HCT116 (cell line): Measurements from ENCODE around the gene COMMD9. TPM values are rescaled to one million over a fixed set of nuclear protein-coding genes. Genes with fewer than 3 reads are reported as not detected.

Experiments
- ATAC-seq: fragments of 200-7000 bp; cut with Tn5 transposase; 2 replicates; pipeline ENCODE4 v1.9.1; 2020; ENCODE audit warnings: mild to moderate bottlenecking, moderate library complexity
- BruUV-seq: library from RNA; stranded (reverse); fragments of 400-500 nt; replicated peaks from 2 replicates; lab custom pipeline; 2021; lab: Mats Ljungman, UMichigan
- CTCF ChIA-PET: fragments of 300-600 bp; sonication (Branson Sonifier 250); formaldehyde crosslinking; loops from one replicate; lab custom pipeline; 2021; ENCODE audit warnings: antibody characterized with exemption; lab: Charles Lee
- POLR2A ChIA-PET: fragments of 300-600, 350-600 bp; sonication (Branson Sonifier 250); formaldehyde crosslinking; loops from one replicate; lab custom pipeline; 2021; ENCODE audit warnings: antibody characterized with exemption; lab: Charles Lee
- RAD21 ChIA-PET, 2 experiments: fragments of 300-600 bp; sonication (Branson Sonifier 250); formaldehyde crosslinking; loops; one replicate each; lab custom pipeline; 2023; ENCODE audit warnings: low total read pairs in 2 of 2; ENCODE audit not compliant: uncharacterized antibody in 2 of 2, unreplicated experiment in 2 of 2, low non-redundant PET in 1 of 2; lab: Charles Lee
- DNase-seq: peaks from one replicate; pipeline ENCODE4 v3.0.0-alpha.2; 2010; ENCODE audit warnings: low read depth, low spot score
- H2AFZ ChIP-seq: fragments of 200-600 bp; shearing (Covaris generic), sonication (generic); 2 replicates; pipeline ENCODE4 v1.6.1; 2017; ENCODE audit warnings: low read depth, mixed run types, mixed read lengths, antibody characterized with exemption, low read length; ENCODE audit not compliant: poor library complexity, severe bottlenecking
- H3K27ac ChIP-seq: 2 replicates; pipeline ENCODE4 v1.5.1; 2012; ENCODE audit warnings: low read depth, low read length
- H3K27me3 ChIP-seq: fragments of 200-600 bp; sonication (generic); 2 replicates; pipeline ENCODE4 v1.6.1; 2016; ENCODE audit warnings: mixed run types, low read length, mixed read lengths; ENCODE audit not compliant: insufficient read depth
- H3K36me3 ChIP-seq, 2 experiments: fragments of 200-500 bp in 1 of 2; fragments of 200-600 bp in 1 of 2; sonication (Bioruptor generic) in 1 of 2; sonication (generic) in 1 of 2; 2 replicates each; pipeline versions ENCODE4 v1.5.1 to v1.6.1; 2014 to 2016; ENCODE audit warnings: low read length in 2 of 2, inconsistent platforms in 1 of 2, mixed read lengths in 1 of 2, mixed run types in 1 of 2; ENCODE audit not compliant: insufficient read depth in 2 of 2, control insufficient read depth in 1 of 2
- H3K4me1 ChIP-seq, 2 experiments: fragments of 200-600 bp in 1 of 2; sonication (generic) in 1 of 2; 2 replicates each; pipeline versions ENCODE4 v1.5.1 to v1.6.1; 2012 to 2017; ENCODE audit warnings: low read length in 2 of 2, inconsistent platforms in 1 of 2, mild to moderate bottlenecking in 1 of 2, mixed read lengths in 1 of 2, mixed run types in 1 of 2, moderate library complexity in 1 of 2; ENCODE audit not compliant: insufficient read depth in 2 of 2, control insufficient read depth in 1 of 2
- H3K4me2 ChIP-seq: fragments of 200-600 bp; sonication (generic); 2 replicates; pipeline ENCODE4 v1.6.1; 2017; ENCODE audit warnings: mixed run types, low read length, mixed read lengths
- H3K4me3 ChIP-seq, 2 experiments: fragments of 200-600 bp in 1 of 2; sonication (generic) in 1 of 2; replicated peaks in 1 of 2; 2 replicates each; pipeline ENCODE4 v1.5.1; 2011 to 2016; ENCODE audit warnings: low read length in 2 of 2, control low read depth in 1 of 2, low read depth in 1 of 2, mild to moderate bottlenecking in 1 of 2, mixed read lengths in 1 of 2, mixed run types in 1 of 2
- H3K79me2 ChIP-seq: fragments of 200-600 bp; sonication (generic); 2 replicates; pipeline ENCODE4 v1.6.1; 2017; ENCODE audit warnings: mild to moderate bottlenecking, mixed run types, low read length, moderate library complexity, mixed read lengths; ENCODE audit not compliant: insufficient read depth
- H3K9ac ChIP-seq: fragments of 200-600 bp; sonication (generic); 2 replicates; pipeline ENCODE4 v1.6.1; 2016; ENCODE audit warnings: low read length, mixed read lengths
- H3K9me2 ChIP-seq: fragments of 200-600 bp; sonication (generic), shearing (Covaris generic); 2 replicates; pipeline ENCODE4 v1.6.1; 2017; ENCODE audit warnings: mixed run types, mild to moderate bottlenecking, moderate library complexity; ENCODE audit not compliant: insufficient read depth
- H3K9me3 ChIP-seq, 2 experiments: fragments of 200-500 bp in 1 of 2; fragments of 200-600 bp in 1 of 2; sonication (Bioruptor generic) in 1 of 2; sonication (generic) in 1 of 2; 2 replicates each; pipeline ENCODE4 v1.6.1; 2014 to 2017; ENCODE audit warnings: low read length in 2 of 2, mixed read lengths in 2 of 2, inconsistent platforms in 1 of 2, low read depth in 1 of 2, mild to moderate bottlenecking in 1 of 2, mixed run types in 1 of 2, moderate library complexity in 1 of 2; ENCODE audit not compliant: control insufficient read depth in 1 of 2, insufficient read depth in 1 of 2
- H4K20me1 ChIP-seq: fragments of 200-600 bp; sonication (generic), shearing (Covaris generic); 2 replicates; pipeline ENCODE4 v1.6.1; 2017; ENCODE audit warnings: mixed run types, mild to moderate bottlenecking, moderate library complexity; ENCODE audit not compliant: insufficient read depth
- CBX3 ChIP-seq: IDR thresholded peaks from 2 replicates; pipeline ENCODE4 v1.6.1; 2012; ENCODE audit warnings: low read depth
- CEBPB ChIP-seq: IDR thresholded peaks from 2 replicates; pipeline ENCODE4 v1.6.1; 2012; ENCODE audit warnings: low read depth
- EZH2 ChIP-seq: fragments of 200-600 bp; sonication (generic); IDR thresholded peaks from 2 replicates; pipeline ENCODE4 v1.6.1; 2017; ENCODE audit warnings: antibody characterized with exemption, mixed run types
- EZH2phosphoT487 ChIP-seq: fragments of 200-600 bp; IDR thresholded peaks from 2 replicates; pipeline ENCODE4 v1.6.1; 2018; ENCODE audit warnings: antibody characterized with exemption, borderline replicate concordance
- JUND ChIP-seq: IDR thresholded peaks from 2 replicates; pipeline ENCODE4 v1.6.1; 2012
- POLR2A ChIP-seq: IDR thresholded peaks from 2 replicates; pipeline ENCODE4 v1.7.0; 2011; ENCODE audit warnings: borderline replicate concordance; ENCODE audit not compliant: insufficient read depth, insufficient read length; ENCODE audit errors: extremely low read depth
- RAD21 ChIP-seq: IDR thresholded peaks from 2 replicates; pipeline ENCODE4 v1.6.1; 2012; ENCODE audit warnings: low read depth, mild to moderate bottlenecking
- SIN3A ChIP-seq: IDR thresholded peaks from 2 replicates; pipeline ENCODE4 v1.6.1; 2012; ENCODE audit warnings: low read depth
- SP1 ChIP-seq: IDR thresholded peaks from 2 replicates; pipeline ENCODE4 v1.6.1; 2012; ENCODE audit warnings: low read depth
- SRF ChIP-seq: IDR thresholded peaks from 2 replicates; pipeline ENCODE4 v1.6.1; 2012; ENCODE audit warnings: low read depth
- TCF7L2 ChIP-seq: IDR thresholded peaks from 2 replicates; pipeline ENCODE4 v1.7.0; 2011; ENCODE audit warnings: borderline replicate concordance, inconsistent platforms; ENCODE audit not compliant: insufficient read depth, insufficient read length; ENCODE audit errors: extremely low read depth
- ZFX ChIP-seq: fragments of 450-650 bp; IDR thresholded peaks from 2 replicates; pipeline ENCODE4 v1.6.1; 2017
- intact Hi-C: fragments of 100-400 bp; cut with micrococcal nuclease; formaldehyde crosslinking; loops from 2 replicates; pipeline ENCODE4 v1.10.0; 2022
- total RNA-seq: library from RNA; stranded (reverse); gene quantifications from one replicate; pipeline ENCODE4 v1.2.1, GENCODE V29; 2021; ENCODE audit not compliant: unreplicated experiment
- TF ChIP-seq, protein P1 (sequence below): IDR thresholded peaks from 2 replicates; pipeline ENCODE4 v1.6.1; 2012
- TF ChIP-seq, protein P2 (sequence below): IDR thresholded peaks from 2 replicates; pipeline ENCODE4 v1.6.1; 2012
- TF ChIP-seq, protein P3 (sequence below), 3 experiments: fragments of 200-600 bp in 1 of 3; sonication (generic) in 1 of 3; IDR thresholded peaks in 2 of 3; conservative IDR thresholded peaks in 1 of 3; 2 replicates each; pipeline ENCODE4 v1.5.1; 2012 to 2017; ENCODE audit warnings: low read depth in 2 of 3, low read length in 2 of 3, antibody characterized with exemption in 1 of 3, borderline replicate concordance in 1 of 3, control low read depth in 1 of 3, mild to moderate bottlenecking in 1 of 3, mixed read lengths in 1 of 3, mixed run types in 1 of 3, moderate library complexity in 1 of 3; ENCODE audit not compliant: insufficient read depth in 1 of 3

Gene COMMD9
- total RNA-seq, 1 experiment from 2014 or later, result 33.3 TPM

DNA sequence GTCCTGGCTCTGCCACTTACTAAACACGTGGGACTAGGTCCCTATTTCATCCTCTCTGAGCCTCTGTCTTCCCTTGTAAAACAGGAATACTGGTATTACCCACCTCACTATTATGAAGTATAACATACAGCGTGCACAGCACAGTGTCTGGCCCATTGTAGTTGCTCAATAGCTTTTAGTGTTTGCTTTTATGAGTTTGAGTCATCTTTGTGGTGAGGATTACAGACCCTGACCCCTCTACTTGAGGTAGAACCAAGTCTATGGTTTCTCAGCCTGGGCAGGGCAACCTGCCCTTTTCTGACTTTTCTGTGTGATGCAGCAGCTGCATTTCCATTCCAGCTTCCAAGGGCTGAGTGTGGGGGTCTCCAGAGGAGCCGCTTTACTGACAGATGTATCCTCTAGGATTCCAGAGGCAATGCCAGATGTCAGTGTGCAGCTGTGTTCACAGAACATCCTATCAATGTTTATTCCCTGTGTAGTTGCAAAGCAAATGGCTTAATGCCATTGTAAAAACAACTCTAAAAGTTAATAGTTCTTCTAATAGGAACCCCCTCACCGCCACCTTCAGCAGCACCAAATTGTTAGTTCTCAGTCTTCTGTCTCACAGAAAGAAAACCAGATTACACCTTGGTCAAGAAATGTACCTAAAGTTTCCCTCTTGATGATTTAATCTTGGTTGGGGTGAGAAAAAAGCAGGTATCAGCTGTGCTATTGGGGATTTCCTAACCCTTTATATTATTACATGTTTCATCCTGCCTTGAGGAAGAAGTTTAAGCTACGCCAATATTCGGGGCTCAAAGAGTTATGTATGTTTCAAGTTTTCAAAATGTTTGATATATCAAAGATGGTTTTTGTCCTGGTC lies 23.6 kb upstream of the COMMD9 start:
- Histone ChIP-seq H3K79me2 (no peaks in the 10 kb centered on the region), H4K20me1 (no peaks in the 10 kb centered on the region), H3K9me2 (no peaks in the 10 kb centered on the region), H2AFZ (no peak overlapping the region), H3K27me3 (peaks cover 64% of the 10 kb centered on the region), H3K4me2 (no peak overlapping the region), H3K36me3 (no peaks in the 10 kb centered on the region), H3K4me3 (no peak overlapping the region), H3K9ac (no peak overlapping the region)
- no peak for ATAC-seq
- ChIA-PET POLR2A (no interaction called here), RAD21 (no interaction called here)
- intact Hi-C loops, result no loop called here
- DNase-seq, result no peak
- TF ChIP-seq RAD21, result no peak
- no peak for TF ChIP-seq POLR2A
- TF ChIP-seq CEBPB, result no peak
- no peak for TF ChIP-seq ZFX
- TF ChIP-seq, all 23 proteins: peak for 0
- CTCF ChIA-PET, result no interaction called here
- Histone ChIP-seq H3K4me1 (peaks cover 0 to 6% of the 10 kb centered on the region in 2 experiments; a peak in 1 of 4 replicates), H3K9me3 (no peaks in the 10 kb centered on the region), H3K27ac (no peak overlapping the region)
- no TSS peak for BruUV-seq

DNA sequence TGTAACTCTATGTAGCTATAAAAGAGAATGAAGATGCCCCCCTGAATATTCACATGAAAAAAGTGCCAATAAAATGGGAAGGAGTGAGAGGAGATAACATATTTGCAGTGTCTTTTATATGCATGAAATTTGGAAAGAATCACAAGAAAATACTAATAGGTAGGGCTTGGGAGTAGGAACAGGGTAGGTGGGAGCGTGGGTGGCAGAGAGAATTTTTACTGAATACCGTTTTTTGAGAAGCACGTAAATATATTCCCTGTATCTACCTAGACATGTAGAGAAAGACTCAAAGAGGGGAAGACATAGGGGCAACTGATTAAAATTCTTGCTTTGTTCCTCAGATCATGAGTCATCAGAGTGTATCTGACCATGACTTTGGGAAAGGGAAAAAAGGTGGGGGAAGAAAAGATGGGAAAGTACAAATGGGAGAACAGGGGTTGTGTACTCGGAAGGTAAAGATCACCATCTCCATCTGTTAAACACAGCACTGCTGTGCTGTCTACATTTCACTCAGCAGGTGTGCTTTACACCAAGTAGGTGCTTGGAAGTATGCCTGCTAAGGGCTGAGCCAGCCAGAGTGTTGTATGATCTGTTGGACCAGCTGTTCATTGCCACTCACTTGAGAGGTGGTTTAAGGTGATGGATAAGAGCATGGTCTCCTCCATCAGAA lies 22.8 kb upstream of the COMMD9 start:
- H2AFZ ChIP-seq, result no peak overlapping the region
- DNase-seq (no peak), ATAC-seq (no peak)
- no TSS peak for BruUV-seq
- CTCF ChIA-PET, result no interaction called here
- H3K9me2 ChIP-seq, result no peaks in the 10 kb centered on the region
- H3K27ac ChIP-seq, result no peak overlapping the region
- POLR2A ChIA-PET, result no interaction called here
- H3K4me2 ChIP-seq, result no peak overlapping the region
- H3K27me3 ChIP-seq, result peaks cover 58% of the 10 kb centered on the region
- H3K4me1 ChIP-seq, result peaks cover 0 to 6% of the 10 kb centered on the region in 2 experiments; a peak in 1 of 4 replicates
- H3K9ac ChIP-seq, result no peak overlapping the region
- TF ChIP-seq JUND, result no peak
- TF ChIP-seq CEBPB, result no peak
- TF ChIP-seq, protein P1, sequence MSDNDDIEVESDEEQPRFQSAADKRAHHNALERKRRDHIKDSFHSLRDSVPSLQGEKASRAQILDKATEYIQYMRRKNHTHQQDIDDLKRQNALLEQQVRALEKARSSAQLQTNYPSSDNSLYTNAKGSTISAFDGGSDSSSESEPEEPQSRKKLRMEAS, result no peak
- no peak for TF ChIP-seq EZH2
- TF ChIP-seq, protein P2, sequence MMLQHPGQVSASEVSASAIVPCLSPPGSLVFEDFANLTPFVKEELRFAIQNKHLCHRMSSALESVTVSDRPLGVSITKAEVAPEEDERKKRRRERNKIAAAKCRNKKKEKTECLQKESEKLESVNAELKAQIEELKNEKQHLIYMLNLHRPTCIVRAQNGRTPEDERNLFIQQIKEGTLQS, result no peak
- TF ChIP-seq, protein P3, sequence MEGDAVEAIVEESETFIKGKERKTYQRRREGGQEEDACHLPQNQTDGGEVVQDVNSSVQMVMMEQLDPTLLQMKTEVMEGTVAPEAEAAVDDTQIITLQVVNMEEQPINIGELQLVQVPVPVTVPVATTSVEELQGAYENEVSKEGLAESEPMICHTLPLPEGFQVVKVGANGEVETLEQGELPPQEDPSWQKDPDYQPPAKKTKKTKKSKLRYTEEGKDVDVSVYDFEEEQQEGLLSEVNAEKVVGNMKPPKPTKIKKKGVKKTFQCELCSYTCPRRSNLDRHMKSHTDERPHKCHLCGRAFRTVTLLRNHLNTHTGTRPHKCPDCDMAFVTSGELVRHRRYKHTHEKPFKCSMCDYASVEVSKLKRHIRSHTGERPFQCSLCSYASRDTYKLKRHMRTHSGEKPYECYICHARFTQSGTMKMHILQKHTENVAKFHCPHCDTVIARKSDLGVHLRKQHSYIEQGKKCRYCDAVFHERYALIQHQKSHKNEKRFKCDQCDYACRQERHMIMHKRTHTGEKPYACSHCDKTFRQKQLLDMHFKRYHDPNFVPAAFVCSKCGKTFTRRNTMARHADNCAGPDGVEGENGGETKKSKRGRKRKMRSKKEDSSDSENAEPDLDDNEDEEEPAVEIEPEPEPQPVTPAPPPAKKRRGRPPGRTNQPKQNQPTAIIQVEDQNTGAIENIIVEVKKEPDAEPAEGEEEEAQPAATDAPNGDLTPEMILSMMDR (IDR thresholded peaks at IDR 0.05 in 2 of 3, conservative IDR thresholded peaks at IDR 0.05 in 1 of 3; ENCODE audit: borderline replicate concordance in 1 of 3, insufficient read depth in 1 of 3, low read depth in 2 of 3, low read length in 2 of 3), result no peak
- no peak for TF ChIP-seq SP1
- TF ChIP-seq SRF, result no peak
- no peak for TF ChIP-seq POLR2A
- TF ChIP-seq EZH2phosphoT487, result no peak
- TF ChIP-seq TCF7L2, result no peak
- TF ChIP-seq CBX3, result no peak
- no peak for TF ChIP-seq SIN3A
- RAD21 ChIA-PET, result no interaction called here
- no peaks in the 10 kb centered on the region for H3K36me3 ChIP-seq
- no peak overlapping the region for H3K4me3 ChIP-seq
- H4K20me1 ChIP-seq, result no peaks in the 10 kb centered on the region
- H3K79me2 ChIP-seq, result no peaks in the 10 kb centered on the region
- no peaks in the 10 kb centered on the region for H3K9me3 ChIP-seq
- intact Hi-C loops, result no loop called here
